GM12878 (cell line): ENCODE data around the gene SORBS1. TPM values are rescaled to one million over a fixed set of nuclear protein-coding genes. Genes with fewer than 3 reads are reported as not detected.

Source experiments
- ATAC-seq: fragments of 200-7000 bp; cut with Tn5 transposase; 3 replicates; pipeline ENCODE4 v1.9.1; 2020; ENCODE audit warnings: mild to moderate bottlenecking, moderate library complexity
- BruUV-seq: library from RNA; stranded (reverse); fragments of 400-500 nt; replicated peaks from 2 replicates; lab custom pipeline; 2021; lab: Mats Ljungman, UMichigan
- CTCF ChIA-PET: fragments of 300-600 bp; sonication (Branson Sonifier 250); formaldehyde crosslinking; extraction: SDS; loops from one replicate; lab custom pipeline; 2021; ENCODE audit warnings: inconsistent platforms; lab: Yijun Ruan, JAX
- POLR2A ChIA-PET: fragments of 350-600 bp; formaldehyde crosslinking; extraction: SDS; loops from one replicate; lab custom pipeline; 2021; ENCODE audit warnings: inconsistent platforms; lab: Charles Lee
- RAD21 ChIA-PET: fragments of 300-600 bp; sonication (Branson Sonifier 250); formaldehyde crosslinking; loops from one replicate; lab custom pipeline; 2023; ENCODE audit warnings: antibody characterized with exemption; ENCODE audit not compliant: unreplicated experiment; lab: Charles Lee
- SMC1A ChIA-PET: fragments of 300-600 bp; sonication (Branson Sonifier 250); formaldehyde crosslinking; loops from one replicate; lab custom pipeline; 2023; ENCODE audit not compliant: unreplicated experiment, uncharacterized antibody; lab: Charles Lee
- DNase-seq: peaks from one replicate; pipeline ENCODE4 v3.0.0-alpha.2; 2011; ENCODE audit warnings: low read depth, low spot score
- FAIRE-seq: peaks from 3 replicates; lab custom pipeline; 2011; peaks lifted over from hg19 to GRCh38; lab: Jason Lieb, UNC
- H2AFZ ChIP-seq: 2 replicates; pipeline ENCODE4 v1.6.0; 2011; ENCODE audit warnings: low read depth, low read length, control low read depth; ENCODE audit not compliant: control insufficient read depth
- H3K27ac ChIP-seq: 2 replicates; pipeline ENCODE4 v1.5.1; 2011; ENCODE audit warnings: control low read depth; ENCODE audit not compliant: control insufficient read depth, insufficient read depth
- H3K27me3 ChIP-seq, 2 experiments: replicated peaks in 1 of 2; 2 replicates each; pipeline versions ENCODE4 v1.6.0 to v1.6.1; 2011; ENCODE audit warnings: low read length in 1 of 2; ENCODE audit not compliant: control insufficient read depth in 2 of 2, insufficient read depth in 2 of 2
- H3K36me3 ChIP-seq, 2 experiments: 2 replicates each; pipeline ENCODE4 v1.5.1; 2011; ENCODE audit warnings: low read length in 1 of 2; ENCODE audit not compliant: control insufficient read depth in 2 of 2, insufficient read depth in 2 of 2
- H3K4me1 ChIP-seq: 2 replicates; pipeline ENCODE4 v1.6.1; 2011; ENCODE audit warnings: mild to moderate bottlenecking, low read length, moderate library complexity, mixed read lengths; ENCODE audit not compliant: control insufficient read depth, insufficient read depth
- H3K4me2 ChIP-seq: 2 replicates; pipeline ENCODE4 v1.6.0; 2011; ENCODE audit warnings: control low read depth; ENCODE audit not compliant: control insufficient read depth, insufficient read depth
- H3K4me3 ChIP-seq: fragments of 200-600 bp; sonication (generic); 2 replicates; pipeline ENCODE4 v1.5.1; 2016
- H3K79me2 ChIP-seq: 2 replicates; pipeline ENCODE4 v1.6.0; 2011; ENCODE audit warnings: low read length; ENCODE audit not compliant: control insufficient read depth, insufficient read depth
- H3K9ac ChIP-seq: 2 replicates; pipeline ENCODE4 v1.8.0; 2011; ENCODE audit warnings: low read length, control low read depth, mixed read lengths; ENCODE audit not compliant: control insufficient read depth, insufficient read depth
- H3K9me3 ChIP-seq: replicated peaks from 3 replicates; pipeline ENCODE4 v1.5.1; 2011; ENCODE audit warnings: mild to moderate bottlenecking, low read length; ENCODE audit not compliant: control insufficient read depth, insufficient read depth
- H4K20me1 ChIP-seq: 2 replicates; pipeline ENCODE4 v1.6.0; 2011; ENCODE audit not compliant: control insufficient read depth, insufficient read depth
- IKZF1 ChIP-seq: fragments of 450-650 bp; conservative IDR thresholded peaks from 2 replicates; pipeline ENCODE4 v1.6.1; 2017; ENCODE audit warnings: antibody characterized with exemption, mild to moderate bottlenecking
- IKZF2 ChIP-seq, 2 experiments: fragments of 450-650 bp; IDR thresholded peaks; 2 replicates each; pipeline ENCODE4 v1.6.1; 2017; ENCODE audit warnings: mild to moderate bottlenecking in 2 of 2, moderate library complexity in 2 of 2
- LARP7 ChIP-seq: fragments of 450-650 bp; IDR thresholded peaks from 2 replicates; pipeline ENCODE4 v1.6.1; 2017; ENCODE audit warnings: mild to moderate bottlenecking
- MXI1 ChIP-seq: fragments of 150-350 bp; IDR thresholded peaks from 2 replicates; pipeline ENCODE4 v1.6.1; 2011; ENCODE audit warnings: low read depth, mild to moderate bottlenecking, inconsistent platforms, low read length, improper control_type of control experiment
- RAD21 ChIP-seq: IDR thresholded peaks from 2 replicates; pipeline ENCODE4 v1.6.1; 2011; ENCODE audit warnings: mild to moderate bottlenecking, low read depth, low read length, moderate library complexity; ENCODE audit not compliant: insufficient read depth
- RAD51 ChIP-seq: fragments of 450-650 bp; IDR thresholded peaks from 2 replicates; pipeline ENCODE4 v1.6.1; 2016; ENCODE audit warnings: moderate library complexity, mild to moderate bottlenecking, inconsistent platforms
- RFX5 ChIP-seq: IDR thresholded peaks from 2 replicates; pipeline ENCODE4 v1.6.1; 2011; ENCODE audit warnings: low read depth, low read length, improper control_type of control experiment
- SIN3A ChIP-seq: IDR thresholded peaks from 2 replicates; pipeline ENCODE4 v1.6.1; 2012; ENCODE audit warnings: low read depth, low read length, improper control_type of control experiment
- SMAD1 ChIP-seq: fragments of 450-650 bp; IDR thresholded peaks from 2 replicates; pipeline ENCODE4 v1.6.1; 2018; ENCODE audit warnings: mild to moderate bottlenecking, low read depth; ENCODE audit not compliant: partially characterized antibody
- WGBS: methylation state at CpG from one replicate; pipeline ENCODE4 v1.1.6; 2016; ENCODE audit warnings: low lambda C conversion rate; ENCODE audit not compliant: insufficient replicate concordance, insufficient coverage; ENCODE audit errors: missing lambda C conversion rate; 5-methylcytosine and 5-hydroxymethylcytosine counted together
- in situ Hi-C: fragments of 300-500 bp; cut with MboI; formaldehyde crosslinking; loops from 9 replicates; pipeline ENCODE4 v1.14.3; 2018; ENCODE audit warnings: mixed read lengths
- intact Hi-C: fragments of 100-400 bp; cut with micrococcal nuclease; formaldehyde crosslinking; loops from one replicate; pipeline ENCODE4 v1.14.2; 2022; ENCODE audit not compliant: unreplicated experiment
- polyA plus RNA-seq, 11 experiments: library from polyadenylated mRNA; depleted of rRNA in 4 of 11; unstranded in 6 of 11; stranded (reverse) in 5 of 11; fragments of >200 nt; fragmentation: Nextera tagmentation in 4 of 11; fragmentation: Illumina TruSeq in 1 of 11; extraction: Ambion mirVana in 4 of 11; extraction: Trizol in 1 of 11; gene quantifications; 1 replicate in 1 of 11; 2 replicates in 10 of 11; pipeline versions ENCODE4 v1.2.1 to v1.2.3, GENCODE V29; 2011 to 2016; ENCODE audit warnings: inconsistent platforms in 2 of 11, missing spikeins in 2 of 11, low read depth in 1 of 11
- total RNA-seq, 4 experiments: library from RNA; depleted of rRNA in 3 of 4; stranded (reverse); fragments of >200 nt in 3 of 4; fragmentation: Illumina TruSeq in 1 of 4; extraction: Trizol in 1 of 4; gene quantifications; 2 replicates each; pipeline versions ENCODE4 v1.2.1 to v1.2.3, GENCODE V29; 2013 to 2021
- TF ChIP-seq, protein P1 (sequence below): fragments of 450-650 bp; IDR thresholded peaks from 2 replicates; pipeline ENCODE4 v1.6.1; 2017; ENCODE audit warnings: low read depth, mild to moderate bottlenecking, moderate library complexity
- TF ChIP-seq, protein P2 (sequence below): fragments of 450-650 bp; IDR thresholded peaks from 2 replicates; pipeline ENCODE4 v1.6.1; 2016; ENCODE audit warnings: mild to moderate bottlenecking
- TF ChIP-seq, protein P3 (sequence below): fragments of 450-650 bp; IDR thresholded peaks from 2 replicates; pipeline ENCODE4 v1.6.1; 2018; ENCODE audit warnings: mild to moderate bottlenecking, low read depth, moderate library complexity; ENCODE audit not compliant: partially characterized antibody
- TF ChIP-seq, protein P4 (sequence below): fragments of 450-650 bp; IDR thresholded peaks from 2 replicates; pipeline ENCODE4 v1.6.1; 2017; ENCODE audit warnings: borderline replicate concordance
- TF ChIP-seq, protein P5 (sequence below): fragments of 450-650 bp; IDR thresholded peaks from 2 replicates; pipeline ENCODE4 v1.6.1; 2017; ENCODE audit warnings: mild to moderate bottlenecking, moderate library complexity

Gene SORBS1
- total and polyA plus RNA-seq, 10 of the 15 experiments (the other 5 are each of a cell fraction or from before 2014, with no cell fraction given): 0.13 to 0.75 (median 0.39) TPM

DNA sequence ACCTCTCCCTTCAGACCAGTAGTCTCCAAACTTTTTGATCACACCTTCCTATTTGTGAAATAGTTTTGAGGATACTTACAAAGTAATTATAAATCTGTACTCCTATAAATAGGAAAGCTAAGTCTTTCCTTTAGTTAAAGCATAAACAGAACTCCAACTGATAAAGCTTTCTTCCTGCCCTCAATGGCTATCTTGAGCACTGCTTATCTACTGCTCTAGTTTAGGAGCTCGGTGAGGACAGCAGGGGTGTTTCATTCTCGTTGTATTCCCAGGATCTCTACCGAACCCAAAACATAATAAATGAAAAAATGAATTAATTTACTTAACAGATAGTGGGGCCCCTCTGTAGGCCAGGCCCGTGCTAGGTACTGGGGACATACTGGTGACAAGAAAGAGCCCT lies 17.7 kb downstream of the SORBS1 start:
- SMC1A ChIA-PET: interaction anchor here (1.1 kb wide), 1 partner anchor 22 kb away, joined by 4 read pairs; no protein-coding TSS in a partner anchor
- TF ChIP-seq, protein P1, sequence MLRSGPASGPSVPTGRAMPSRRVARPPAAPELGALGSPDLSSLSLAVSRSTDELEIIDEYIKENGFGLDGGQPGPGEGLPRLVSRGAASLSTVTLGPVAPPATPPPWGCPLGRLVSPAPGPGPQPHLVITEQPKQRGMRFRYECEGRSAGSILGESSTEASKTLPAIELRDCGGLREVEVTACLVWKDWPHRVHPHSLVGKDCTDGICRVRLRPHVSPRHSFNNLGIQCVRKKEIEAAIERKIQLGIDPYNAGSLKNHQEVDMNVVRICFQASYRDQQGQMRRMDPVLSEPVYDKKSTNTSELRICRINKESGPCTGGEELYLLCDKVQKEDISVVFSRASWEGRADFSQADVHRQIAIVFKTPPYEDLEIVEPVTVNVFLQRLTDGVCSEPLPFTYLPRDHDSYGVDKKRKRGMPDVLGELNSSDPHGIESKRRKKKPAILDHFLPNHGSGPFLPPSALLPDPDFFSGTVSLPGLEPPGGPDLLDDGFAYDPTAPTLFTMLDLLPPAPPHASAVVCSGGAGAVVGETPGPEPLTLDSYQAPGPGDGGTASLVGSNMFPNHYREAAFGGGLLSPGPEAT: no peak
- TF ChIP-seq, protein P2, sequence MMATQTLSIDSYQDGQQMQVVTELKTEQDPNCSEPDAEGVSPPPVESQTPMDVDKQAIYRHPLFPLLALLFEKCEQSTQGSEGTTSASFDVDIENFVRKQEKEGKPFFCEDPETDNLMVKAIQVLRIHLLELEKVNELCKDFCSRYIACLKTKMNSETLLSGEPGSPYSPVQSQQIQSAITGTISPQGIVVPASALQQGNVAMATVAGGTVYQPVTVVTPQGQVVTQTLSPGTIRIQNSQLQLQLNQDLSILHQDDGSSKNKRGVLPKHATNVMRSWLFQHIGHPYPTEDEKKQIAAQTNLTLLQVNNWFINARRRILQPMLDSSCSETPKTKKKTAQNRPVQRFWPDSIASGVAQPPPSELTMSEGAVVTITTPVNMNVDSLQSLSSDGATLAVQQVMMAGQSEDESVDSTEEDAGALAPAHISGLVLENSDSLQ: no peak
- TF ChIP-seq MXI1 (no peak), IKZF1 (no peak), RFX5 (no peak), RAD51 (no peak), IKZF2 (IDR thresholded peaks at IDR 0.05) (no peak), LARP7 (no peak), SIN3A (no peak), RAD21 (no peak), SMAD1 (no peak)
- TF ChIP-seq, protein P3, sequence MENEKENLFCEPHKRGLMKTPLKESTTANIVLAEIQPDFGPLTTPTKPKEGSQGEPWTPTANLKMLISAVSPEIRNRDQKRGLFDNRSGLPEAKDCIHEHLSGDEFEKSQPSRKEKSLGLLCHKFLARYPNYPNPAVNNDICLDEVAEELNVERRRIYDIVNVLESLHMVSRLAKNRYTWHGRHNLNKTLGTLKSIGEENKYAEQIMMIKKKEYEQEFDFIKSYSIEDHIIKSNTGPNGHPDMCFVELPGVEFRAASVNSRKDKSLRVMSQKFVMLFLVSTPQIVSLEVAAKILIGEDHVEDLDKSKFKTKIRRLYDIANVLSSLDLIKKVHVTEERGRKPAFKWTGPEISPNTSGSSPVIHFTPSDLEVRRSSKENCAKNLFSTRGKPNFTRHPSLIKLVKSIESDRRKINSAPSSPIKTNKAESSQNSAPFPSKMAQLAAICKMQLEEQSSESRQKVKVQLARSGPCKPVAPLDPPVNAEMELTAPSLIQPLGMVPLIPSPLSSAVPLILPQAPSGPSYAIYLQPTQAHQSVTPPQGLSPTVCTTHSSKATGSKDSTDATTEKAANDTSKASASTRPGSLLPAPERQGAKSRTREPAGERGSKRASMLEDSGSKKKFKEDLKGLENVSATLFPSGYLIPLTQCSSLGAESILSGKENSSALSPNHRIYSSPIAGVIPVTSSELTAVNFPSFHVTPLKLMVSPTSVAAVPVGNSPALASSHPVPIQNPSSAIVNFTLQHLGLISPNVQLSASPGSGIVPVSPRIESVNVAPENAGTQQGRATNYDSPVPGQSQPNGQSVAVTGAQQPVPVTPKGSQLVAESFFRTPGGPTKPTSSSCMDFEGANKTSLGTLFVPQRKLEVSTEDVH: no peak
- TF ChIP-seq, protein P4, sequence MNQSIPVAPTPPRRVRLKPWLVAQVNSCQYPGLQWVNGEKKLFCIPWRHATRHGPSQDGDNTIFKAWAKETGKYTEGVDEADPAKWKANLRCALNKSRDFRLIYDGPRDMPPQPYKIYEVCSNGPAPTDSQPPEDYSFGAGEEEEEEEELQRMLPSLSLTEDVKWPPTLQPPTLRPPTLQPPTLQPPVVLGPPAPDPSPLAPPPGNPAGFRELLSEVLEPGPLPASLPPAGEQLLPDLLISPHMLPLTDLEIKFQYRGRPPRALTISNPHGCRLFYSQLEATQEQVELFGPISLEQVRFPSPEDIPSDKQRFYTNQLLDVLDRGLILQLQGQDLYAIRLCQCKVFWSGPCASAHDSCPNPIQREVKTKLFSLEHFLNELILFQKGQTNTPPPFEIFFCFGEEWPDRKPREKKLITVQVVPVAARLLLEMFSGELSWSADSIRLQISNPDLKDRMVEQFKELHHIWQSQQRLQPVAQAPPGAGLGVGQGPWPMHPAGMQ: no peak
- TF ChIP-seq, protein P5, sequence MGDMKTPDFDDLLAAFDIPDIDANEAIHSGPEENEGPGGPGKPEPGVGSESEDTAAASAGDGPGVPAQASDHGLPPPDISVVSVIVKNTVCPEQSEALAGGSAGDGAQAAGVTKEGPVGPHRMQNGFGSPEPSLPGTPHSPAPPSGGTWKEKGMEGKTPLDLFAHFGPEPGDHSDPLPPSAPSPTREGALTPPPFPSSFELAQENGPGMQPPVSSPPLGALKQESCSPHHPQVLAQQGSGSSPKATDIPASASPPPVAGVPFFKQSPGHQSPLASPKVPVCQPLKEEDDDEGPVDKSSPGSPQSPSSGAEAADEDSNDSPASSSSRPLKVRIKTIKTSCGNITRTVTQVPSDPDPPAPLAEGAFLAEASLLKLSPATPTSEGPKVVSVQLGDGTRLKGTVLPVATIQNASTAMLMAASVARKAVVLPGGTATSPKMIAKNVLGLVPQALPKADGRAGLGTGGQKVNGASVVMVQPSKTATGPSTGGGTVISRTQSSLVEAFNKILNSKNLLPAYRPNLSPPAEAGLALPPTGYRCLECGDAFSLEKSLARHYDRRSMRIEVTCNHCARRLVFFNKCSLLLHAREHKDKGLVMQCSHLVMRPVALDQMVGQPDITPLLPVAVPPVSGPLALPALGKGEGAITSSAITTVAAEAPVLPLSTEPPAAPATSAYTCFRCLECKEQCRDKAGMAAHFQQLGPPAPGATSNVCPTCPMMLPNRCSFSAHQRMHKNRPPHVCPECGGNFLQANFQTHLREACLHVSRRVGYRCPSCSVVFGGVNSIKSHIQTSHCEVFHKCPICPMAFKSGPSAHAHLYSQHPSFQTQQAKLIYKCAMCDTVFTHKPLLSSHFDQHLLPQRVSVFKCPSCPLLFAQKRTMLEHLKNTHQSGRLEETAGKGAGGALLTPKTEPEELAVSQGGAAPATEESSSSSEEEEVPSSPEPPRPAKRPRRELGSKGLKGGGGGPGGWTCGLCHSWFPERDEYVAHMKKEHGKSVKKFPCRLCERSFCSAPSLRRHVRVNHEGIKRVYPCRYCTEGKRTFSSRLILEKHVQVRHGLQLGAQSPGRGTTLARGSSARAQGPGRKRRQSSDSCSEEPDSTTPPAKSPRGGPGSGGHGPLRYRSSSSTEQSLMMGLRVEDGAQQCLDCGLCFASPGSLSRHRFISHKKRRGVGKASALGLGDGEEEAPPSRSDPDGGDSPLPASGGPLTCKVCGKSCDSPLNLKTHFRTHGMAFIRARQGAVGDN: no peak

More for the DNA sequence above, 17.7 kb downstream of the SORBS1 start:
- H3K27me3 ChIP-seq: no peaks in the 10 kb centered on the region; a peak in 1 of 4 replicates
- no peaks in the 10 kb centered on the region for H3K9me3 ChIP-seq
- H4K20me1 ChIP-seq: no peaks in the 10 kb centered on the region
- H3K36me3 ChIP-seq: no peaks in the 10 kb centered on the region
- no peak overlapping the region for H3K9ac ChIP-seq
- H3K4me3 ChIP-seq: no peak overlapping the region
- POLR2A ChIA-PET: no interaction called here
- no peak overlapping the region for H3K4me2 ChIP-seq
- DNase-seq: no peak
- H2AFZ ChIP-seq: no peak overlapping the region
- ATAC-seq: no peak
- RAD21 ChIA-PET: no interaction called here
- BruUV-seq: no TSS peak
- intact Hi-C loops (no loop called here), in situ Hi-C loops (no loop called here)
- FAIRE-seq: no peak
- CTCF ChIA-PET: no interaction called here
- no peaks in the 10 kb centered on the region for H3K79me2 ChIP-seq
- H3K27ac ChIP-seq: no peak overlapping the region
- WGBS: 8% methylated on average over 4 of the region's 4 CpGs
- H3K4me1 ChIP-seq: no peaks in the 10 kb centered on the region
